ENCODE data around the gene SLC19A1.

SLC19A1 gene

GRCh38 chr21:45558044-45558721, 15.9 kb upstream of the SLC19A1 start:
- no peak for DNase-seq

- DNase-seq = no peak
Measured at GRCh38 chr21:45557616-45558043, 15.4 kb upstream of the SLC19A1 start.

- DNase-seq = peak in 1 of 2 experiments; percentile 25
Measured at GRCh38 chr21:45556645-45557615, 14.7 kb upstream of the SLC19A1 start.

- peak in 1 of 2 experiments; percentile 26 for DNase-seq
Measured at GRCh38 chr21:45556302-45556644, 14.0 kb upstream of the SLC19A1 start.

- peak; percentile 76 to 84 for DNase-seq
Measured at GRCh38 chr21:45555557-45556301, 13.5 kb upstream of the SLC19A1 start.

- no peak for DNase-seq
Measured at GRCh38 chr21:45555251-45555556, 13.0 kb upstream of the SLC19A1 start.

- peak; percentile 92 to 94 for DNase-seq
Measured at GRCh38 chr21:45554477-45555175, 12.4 kb upstream of the SLC19A1 start.

- no peak for DNase-seq
Measured at GRCh38 chr21:45552696-45553391, 10.6 kb upstream of the SLC19A1 start.

GRCh38 chr21:45551783-45552695, 9.8 kb upstream of the SLC19A1 start:
- DNase-seq = peak in 1 of 2 experiments; percentile 36

- DNase-seq = peak; percentile 44 to 54
Measured at GRCh38 chr21:45551316-45551715, 9.1 kb upstream of the SLC19A1 start.

- DNase-seq = peak; percentile 79 to 81
Measured at GRCh38 chr21:45550522-45551210, 8.4 kb upstream of the SLC19A1 start.

GRCh38 chr21:45549626-45550463, 7.6 kb upstream of the SLC19A1 start:
- no peak for DNase-seq

- DNase-seq = no peak
Measured at GRCh38 chr21:45548711-45549491, 6.7 kb upstream of the SLC19A1 start.

GRCh38 chr21:45547545-45547900, 5.3 kb upstream of the SLC19A1 start:
- DNase-seq = no peak

GRCh38 chr21:45546636-45547544, 4.7 kb upstream of the SLC19A1 start:
- no peak for DNase-seq

- peak in 1 of 2 experiments; percentile 13 for DNase-seq
Measured at GRCh38 chr21:45545691-45546531, 3.7 kb upstream of the SLC19A1 start.

- no peak for DNase-seq
Measured at GRCh38 chr21:45545236-45545570, 3.0 kb upstream of the SLC19A1 start.
